K562 (cell line): ENCODE measurements around the gene SIRT7. TPM values are rescaled to one million over a fixed set of nuclear protein-coding genes. Genes with fewer than 3 reads are reported as not detected.

Source experiments
- ZC3H4 ChIP-seq: sonication (generic); formaldehyde crosslinking; IDR thresholded peaks from 2 replicates; pipeline ENCODE4 v1.9.0; 2021; ENCODE audit warnings: missing genetic modification reagents, borderline replicate concordance
- ZZZ3 ChIP-seq: fragments of 450-650 bp; IDR thresholded peaks from 2 replicates; pipeline ENCODE4 v1.6.1; 2016; ENCODE audit warnings: antibody characterized with exemption, mild to moderate bottlenecking, moderate library complexity
- polyA plus RNA-seq, 8 experiments: library from polyadenylated mRNA; depleted of rRNA in 4 of 8; stranded (reverse) in 5 of 8; unstranded in 3 of 8; fragments of >200 nt; fragmentation: Nextera tagmentation in 2 of 8; fragmentation: Illumina TruSeq in 1 of 8; extraction: Ambion mirVana in 2 of 8; extraction: Trizol in 1 of 8; gene quantifications; 2 replicates each; pipeline versions ENCODE4 v1.2.1 to v1.2.3, GENCODE V29; 2011 to 2014; ENCODE audit warnings: inconsistent platforms in 1 of 8, missing spikeins in 1 of 8
- total RNA-seq, 7 experiments: library from RNA; depleted of rRNA in 6 of 7; stranded (reverse); fragments of >200 nt in 6 of 7; fragmentation: Illumina TruSeq in 2 of 7; extraction: Trizol in 2 of 7; gene quantifications; 2 replicates each; pipeline versions ENCODE4 v1.2.1 to v1.2.3, GENCODE V29; 2011 to 2021; ENCODE audit warnings: low replicate concordance in 1 of 7
- TF ChIP-seq, protein P1 (sequence below): sonication (generic); formaldehyde crosslinking; IDR thresholded peaks from 2 replicates; pipeline ENCODE4 v1.8.0; 2022; ENCODE audit warnings: mild to moderate bottlenecking, missing genetic modification reagents
- TF ChIP-seq, protein P2 (sequence below): fragments of 250-450 bp; sonication (Bioruptor Pico); IDR thresholded peaks from 2 replicates; pipeline ENCODE4 v1.4.0; 2020; ENCODE audit warnings: mild to moderate bottlenecking, moderate library complexity
- TF ChIP-seq, protein P3 (sequence below), 2 experiments: fragments of 450-650 bp; formaldehyde crosslinking in 1 of 2; IDR thresholded peaks; 2 replicates each; pipeline versions ENCODE4 v1.4.0 to v1.6.1; 2014 to 2020; ENCODE audit warnings: mild to moderate bottlenecking in 2 of 2, borderline replicate concordance in 1 of 2, low read depth in 1 of 2
- TF ChIP-seq, protein P4 (sequence below), 3 experiments: IDR thresholded peaks in 2 of 3; conservative IDR thresholded peaks in 1 of 3; 2 replicates each; pipeline ENCODE4 v1.5.1; 2011 to 2012; ENCODE audit warnings: low read length in 3 of 3, mild to moderate bottlenecking in 3 of 3, control low read depth in 2 of 3, improper control_type of control experiment in 1 of 3, inconsistent platforms in 1 of 3, low read depth in 1 of 3, mixed read lengths in 1 of 3, moderate library complexity in 1 of 3; ENCODE audit not compliant: insufficient read depth in 2 of 3
- TF ChIP-seq, protein P5 (sequence below): fragments of 450-650 bp; IDR thresholded peaks from 2 replicates; pipeline ENCODE4 v1.6.1; 2016; ENCODE audit warnings: missing biosample characterization, missing genetic modification characterization

Gene SIRT7
- total and polyA plus RNA-seq, 9 of the 15 experiments (the other 6 are each of a cell fraction or from before 2014, with no cell fraction given) = 1.6 to 54.8 (median 20.3) TPM

DNA sequence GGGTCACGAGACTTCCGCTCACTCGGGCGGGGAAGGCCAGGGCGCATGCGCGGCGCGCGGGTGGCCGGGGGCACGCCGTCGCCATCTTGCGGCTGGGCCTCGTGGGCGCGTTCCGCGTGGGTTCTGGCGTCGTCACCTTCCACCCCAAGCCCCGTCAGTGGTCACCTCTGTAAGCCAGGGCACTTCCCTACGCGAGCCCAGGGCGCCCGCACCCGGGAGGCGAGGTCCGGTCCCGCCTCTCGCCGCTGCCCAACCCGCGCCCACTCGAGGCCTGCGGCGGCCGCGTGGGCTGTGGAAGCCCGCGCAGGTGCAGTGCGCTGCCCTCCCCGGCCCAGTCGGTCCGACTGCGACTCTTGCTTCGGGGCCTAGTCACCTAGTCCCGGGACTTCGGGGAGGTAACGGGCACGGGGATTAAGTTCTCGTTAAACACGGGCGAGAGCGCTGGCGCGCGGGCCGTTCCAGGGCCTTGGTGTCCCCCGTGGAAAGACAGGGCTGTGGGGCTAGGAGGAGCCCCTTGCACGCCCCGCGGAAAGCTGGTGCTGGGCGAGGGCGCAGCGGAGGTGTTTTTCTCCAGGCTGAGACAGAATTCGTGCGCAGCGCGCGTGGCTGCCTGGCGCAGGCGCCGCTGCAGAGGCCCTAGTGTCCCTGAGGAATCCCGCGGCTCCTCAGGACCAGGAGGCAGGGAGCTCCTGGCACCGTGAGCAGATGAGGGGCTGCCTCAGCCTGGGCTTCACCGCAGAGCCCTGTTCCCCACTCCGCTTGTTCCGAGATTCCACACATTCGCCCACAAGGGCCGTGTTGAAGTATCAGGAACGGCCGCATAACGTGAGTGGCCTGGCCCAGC lies 46.4 kb downstream of the SIRT7 start (continued):
- TF ChIP-seq, protein P1, sequence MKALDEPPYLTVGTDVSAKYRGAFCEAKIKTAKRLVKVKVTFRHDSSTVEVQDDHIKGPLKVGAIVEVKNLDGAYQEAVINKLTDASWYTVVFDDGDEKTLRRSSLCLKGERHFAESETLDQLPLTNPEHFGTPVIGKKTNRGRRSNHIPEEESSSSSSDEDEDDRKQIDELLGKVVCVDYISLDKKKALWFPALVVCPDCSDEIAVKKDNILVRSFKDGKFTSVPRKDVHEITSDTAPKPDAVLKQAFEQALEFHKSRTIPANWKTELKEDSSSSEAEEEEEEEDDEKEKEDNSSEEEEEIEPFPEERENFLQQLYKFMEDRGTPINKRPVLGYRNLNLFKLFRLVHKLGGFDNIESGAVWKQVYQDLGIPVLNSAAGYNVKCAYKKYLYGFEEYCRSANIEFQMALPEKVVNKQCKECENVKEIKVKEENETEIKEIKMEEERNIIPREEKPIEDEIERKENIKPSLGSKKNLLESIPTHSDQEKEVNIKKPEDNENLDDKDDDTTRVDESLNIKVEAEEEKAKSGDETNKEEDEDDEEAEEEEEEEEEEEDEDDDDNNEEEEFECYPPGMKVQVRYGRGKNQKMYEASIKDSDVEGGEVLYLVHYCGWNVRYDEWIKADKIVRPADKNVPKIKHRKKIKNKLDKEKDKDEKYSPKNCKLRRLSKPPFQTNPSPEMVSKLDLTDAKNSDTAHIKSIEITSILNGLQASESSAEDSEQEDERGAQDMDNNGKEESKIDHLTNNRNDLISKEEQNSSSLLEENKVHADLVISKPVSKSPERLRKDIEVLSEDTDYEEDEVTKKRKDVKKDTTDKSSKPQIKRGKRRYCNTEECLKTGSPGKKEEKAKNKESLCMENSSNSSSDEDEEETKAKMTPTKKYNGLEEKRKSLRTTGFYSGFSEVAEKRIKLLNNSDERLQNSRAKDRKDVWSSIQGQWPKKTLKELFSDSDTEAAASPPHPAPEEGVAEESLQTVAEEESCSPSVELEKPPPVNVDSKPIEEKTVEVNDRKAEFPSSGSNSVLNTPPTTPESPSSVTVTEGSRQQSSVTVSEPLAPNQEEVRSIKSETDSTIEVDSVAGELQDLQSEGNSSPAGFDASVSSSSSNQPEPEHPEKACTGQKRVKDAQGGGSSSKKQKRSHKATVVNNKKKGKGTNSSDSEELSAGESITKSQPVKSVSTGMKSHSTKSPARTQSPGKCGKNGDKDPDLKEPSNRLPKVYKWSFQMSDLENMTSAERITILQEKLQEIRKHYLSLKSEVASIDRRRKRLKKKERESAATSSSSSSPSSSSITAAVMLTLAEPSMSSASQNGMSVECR (CRISPR knock-in tag) = peak; percentile 92
- TF ChIP-seq, protein P2, sequence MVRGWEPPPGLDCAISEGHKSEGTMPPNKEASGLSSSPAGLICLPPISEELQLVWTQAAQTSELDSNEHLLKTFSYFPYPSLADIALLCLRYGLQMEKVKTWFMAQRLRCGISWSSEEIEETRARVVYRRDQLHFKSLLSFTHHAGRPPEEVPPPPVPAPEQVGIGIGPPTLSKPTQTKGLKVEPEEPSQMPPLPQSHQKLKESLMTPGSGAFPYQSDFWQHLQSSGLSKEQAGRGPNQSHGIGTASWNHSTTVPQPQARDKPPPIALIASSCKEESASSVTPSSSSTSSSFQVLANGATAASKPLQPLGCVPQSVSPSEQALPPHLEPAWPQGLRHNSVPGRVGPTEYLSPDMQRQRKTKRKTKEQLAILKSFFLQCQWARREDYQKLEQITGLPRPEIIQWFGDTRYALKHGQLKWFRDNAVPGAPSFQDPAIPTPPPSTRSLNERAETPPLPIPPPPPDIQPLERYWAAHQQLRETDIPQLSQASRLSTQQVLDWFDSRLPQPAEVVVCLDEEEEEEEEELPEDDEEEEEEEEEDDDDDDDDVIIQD (CRISPR knock-in tag) = no peak
- TF ChIP-seq ZZZ3 (no peak), ZC3H4 (CRISPR knock-in tag) (peak; percentile 96; the same call in 1 of the 2 replicates)
- TF ChIP-seq, protein P3, sequence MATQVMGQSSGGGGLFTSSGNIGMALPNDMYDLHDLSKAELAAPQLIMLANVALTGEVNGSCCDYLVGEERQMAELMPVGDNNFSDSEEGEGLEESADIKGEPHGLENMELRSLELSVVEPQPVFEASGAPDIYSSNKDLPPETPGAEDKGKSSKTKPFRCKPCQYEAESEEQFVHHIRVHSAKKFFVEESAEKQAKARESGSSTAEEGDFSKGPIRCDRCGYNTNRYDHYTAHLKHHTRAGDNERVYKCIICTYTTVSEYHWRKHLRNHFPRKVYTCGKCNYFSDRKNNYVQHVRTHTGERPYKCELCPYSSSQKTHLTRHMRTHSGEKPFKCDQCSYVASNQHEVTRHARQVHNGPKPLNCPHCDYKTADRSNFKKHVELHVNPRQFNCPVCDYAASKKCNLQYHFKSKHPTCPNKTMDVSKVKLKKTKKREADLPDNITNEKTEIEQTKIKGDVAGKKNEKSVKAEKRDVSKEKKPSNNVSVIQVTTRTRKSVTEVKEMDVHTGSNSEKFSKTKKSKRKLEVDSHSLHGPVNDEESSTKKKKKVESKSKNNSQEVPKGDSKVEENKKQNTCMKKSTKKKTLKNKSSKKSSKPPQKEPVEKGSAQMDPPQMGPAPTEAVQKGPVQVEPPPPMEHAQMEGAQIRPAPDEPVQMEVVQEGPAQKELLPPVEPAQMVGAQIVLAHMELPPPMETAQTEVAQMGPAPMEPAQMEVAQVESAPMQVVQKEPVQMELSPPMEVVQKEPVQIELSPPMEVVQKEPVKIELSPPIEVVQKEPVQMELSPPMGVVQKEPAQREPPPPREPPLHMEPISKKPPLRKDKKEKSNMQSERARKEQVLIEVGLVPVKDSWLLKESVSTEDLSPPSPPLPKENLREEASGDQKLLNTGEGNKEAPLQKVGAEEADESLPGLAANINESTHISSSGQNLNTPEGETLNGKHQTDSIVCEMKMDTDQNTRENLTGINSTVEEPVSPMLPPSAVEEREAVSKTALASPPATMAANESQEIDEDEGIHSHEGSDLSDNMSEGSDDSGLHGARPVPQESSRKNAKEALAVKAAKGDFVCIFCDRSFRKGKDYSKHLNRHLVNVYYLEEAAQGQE (IDR thresholded peaks at IDR 0.05; ENCODE audit: borderline replicate concordance) = 0 out of 2 replicates have a peak, but pooled peaks have one; percentile 3
- TF ChIP-seq, protein P3 (CRISPR knock-in tag; IDR thresholded peaks at IDR 0.05; ENCODE audit: low read depth) = peak; percentile 81
- TF ChIP-seq, protein P4, sequence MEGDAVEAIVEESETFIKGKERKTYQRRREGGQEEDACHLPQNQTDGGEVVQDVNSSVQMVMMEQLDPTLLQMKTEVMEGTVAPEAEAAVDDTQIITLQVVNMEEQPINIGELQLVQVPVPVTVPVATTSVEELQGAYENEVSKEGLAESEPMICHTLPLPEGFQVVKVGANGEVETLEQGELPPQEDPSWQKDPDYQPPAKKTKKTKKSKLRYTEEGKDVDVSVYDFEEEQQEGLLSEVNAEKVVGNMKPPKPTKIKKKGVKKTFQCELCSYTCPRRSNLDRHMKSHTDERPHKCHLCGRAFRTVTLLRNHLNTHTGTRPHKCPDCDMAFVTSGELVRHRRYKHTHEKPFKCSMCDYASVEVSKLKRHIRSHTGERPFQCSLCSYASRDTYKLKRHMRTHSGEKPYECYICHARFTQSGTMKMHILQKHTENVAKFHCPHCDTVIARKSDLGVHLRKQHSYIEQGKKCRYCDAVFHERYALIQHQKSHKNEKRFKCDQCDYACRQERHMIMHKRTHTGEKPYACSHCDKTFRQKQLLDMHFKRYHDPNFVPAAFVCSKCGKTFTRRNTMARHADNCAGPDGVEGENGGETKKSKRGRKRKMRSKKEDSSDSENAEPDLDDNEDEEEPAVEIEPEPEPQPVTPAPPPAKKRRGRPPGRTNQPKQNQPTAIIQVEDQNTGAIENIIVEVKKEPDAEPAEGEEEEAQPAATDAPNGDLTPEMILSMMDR (IDR thresholded peaks at IDR 0.05 in 2 of 3, conservative IDR thresholded peaks at IDR 0.05 in 1 of 3; ENCODE audit: insufficient read depth in 2 of 3, low read depth in 1 of 3, low read length in 3 of 3) = peak in 2 of 3 experiments; percentile 27 to 29; a peak in 3 of 6 replicates
- TF ChIP-seq, protein P5, sequence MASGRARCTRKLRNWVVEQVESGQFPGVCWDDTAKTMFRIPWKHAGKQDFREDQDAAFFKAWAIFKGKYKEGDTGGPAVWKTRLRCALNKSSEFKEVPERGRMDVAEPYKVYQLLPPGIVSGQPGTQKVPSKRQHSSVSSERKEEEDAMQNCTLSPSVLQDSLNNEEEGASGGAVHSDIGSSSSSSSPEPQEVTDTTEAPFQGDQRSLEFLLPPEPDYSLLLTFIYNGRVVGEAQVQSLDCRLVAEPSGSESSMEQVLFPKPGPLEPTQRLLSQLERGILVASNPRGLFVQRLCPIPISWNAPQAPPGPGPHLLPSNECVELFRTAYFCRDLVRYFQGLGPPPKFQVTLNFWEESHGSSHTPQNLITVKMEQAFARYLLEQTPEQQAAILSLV (tag) = no peak
